CD4-positive, alpha-beta T cell (primary cell): ENCODE results near the gene FOXG1. TPM values are rescaled to one million over a fixed set of nuclear protein-coding genes. Genes with fewer than 3 reads are reported as not detected.

Experiments
- ATAC-seq: fragments of 200-7000 bp; cut with Tn5 transposase; one replicate; pipeline ENCODE4 v1.10.0; 2022; ENCODE audit warnings: mild to moderate bottlenecking; ENCODE audit not compliant: poor library complexity
- CTCF ChIA-PET: fragments of 350-600 bp; sonication (Branson Sonifier 250); formaldehyde crosslinking; loops from one replicate; lab custom pipeline; 2021; ENCODE audit warnings: antibody characterized with exemption, inconsistent platforms; lab: Charles Lee
- POLR2A ChIA-PET: fragments of 350-600 bp; sonication (Branson Sonifier 250); formaldehyde crosslinking; loops from one replicate; lab custom pipeline; 2021; ENCODE audit warnings: antibody characterized with exemption, inconsistent platforms; lab: Charles Lee
- DNase-seq, 14 experiments: peaks; one replicate each; pipeline ENCODE4 v3.0.0-alpha.2; 2013 to 2020; ENCODE audit warnings: mixed read lengths in 2 of 14
- H3K27ac ChIP-seq, 2 donors: one replicate each; pipeline versions ENCODE4 v1.5.1 to v1.7.0; 2013; ENCODE audit warnings: low read length in 2 of 2, low read depth in 1 of 2, mild to moderate bottlenecking in 1 of 2
- H3K27me3 ChIP-seq, 2 experiments: 1 replicate in 1 of 2; 2 replicates in 1 of 2; pipeline versions ENCODE4 v1.6.1 to v1.7.0; 2013; ENCODE audit warnings: low read length in 2 of 2, control low read depth in 1 of 2, mild to moderate bottlenecking in 1 of 2, moderate library complexity in 1 of 2; ENCODE audit not compliant: insufficient read depth in 2 of 2, control insufficient read depth in 1 of 2
- H3K36me3 ChIP-seq: one replicate; pipeline ENCODE4 v1.6.1; 2013; ENCODE audit warnings: low read length, control low read depth; ENCODE audit not compliant: insufficient read depth
- H3K4me1 ChIP-seq: one replicate; pipeline ENCODE4 v1.6.1; 2013; ENCODE audit warnings: low read length, control low read depth; ENCODE audit not compliant: insufficient read depth
- H3K4me3 ChIP-seq: one replicate; pipeline ENCODE4 v1.5.1; 2013; ENCODE audit warnings: mild to moderate bottlenecking, low read length, moderate library complexity
- H3K9me3 ChIP-seq, 2 experiments: 1 replicate in 1 of 2; 2 replicates in 1 of 2; pipeline versions ENCODE4 v1.6.1 to v1.7.0; 2013; ENCODE audit warnings: low read length in 2 of 2, mild to moderate bottlenecking in 2 of 2, control low read depth in 1 of 2, moderate library complexity in 1 of 2; ENCODE audit not compliant: control insufficient read depth in 1 of 2, insufficient read depth in 1 of 2
- H3K27ac Mint-ChIP-seq: one replicate; pipeline ENCODE4 v1.8.0; 2020; ENCODE audit warnings: mixed read lengths
- H3K27me3 Mint-ChIP-seq: one replicate; pipeline ENCODE4 v1.8.0; 2021; ENCODE audit warnings: mixed read lengths
- H3K36me3 Mint-ChIP-seq: one replicate; pipeline ENCODE4 v1.8.0; 2021; ENCODE audit warnings: low read depth, mixed read lengths
- H3K4me1 Mint-ChIP-seq: one replicate; pipeline ENCODE4 v1.8.0; 2021; ENCODE audit warnings: low read depth, mixed read lengths
- H3K4me3 Mint-ChIP-seq: one replicate; pipeline ENCODE4 v1.8.0; 2020; ENCODE audit warnings: mild to moderate bottlenecking, mixed read lengths
- H3K9me3 Mint-ChIP-seq: one replicate; pipeline ENCODE4 v1.8.0; 2020; ENCODE audit warnings: mixed read lengths
- intact Hi-C, 2 experiments: fragments of 100-400 bp; cut with DNase I in 1 of 2; cut with micrococcal nuclease in 1 of 2; formaldehyde crosslinking; loops; one replicate each; pipeline versions ENCODE4 v1.15.1 to v1.9.0; 2023 to 2025; cut with DNase I, micrococcal nuclease
- total RNA-seq, 174 experiments: library from RNA in 2 of 174; stranded (reverse) in 2 of 174; gene quantifications; one replicate each; pipeline ENCODE4 v1.2.3 and lab custom pipeline; 2021 to 2026
- TF ChIP-seq, protein P1 (sequence below): fragments of 200-600 bp; IDR thresholded peaks from one replicate; pipeline ENCODE4 v1.8.0; 2022; ENCODE audit warnings: antibody characterized with exemption, mild to moderate bottlenecking

The FOXG1 gene
- total RNA-seq, 2 experiments from 2014 or later, result not detected

- no peaks in the 10 kb centered on the region for H3K4me1 Mint-ChIP-seq
- ATAC-seq (no peak), DNase-seq (no peak)
- no peaks in the 10 kb centered on the region for H3K4me1 ChIP-seq
- intact Hi-C loops, result no loop called here
- TF ChIP-seq, protein P1, sequence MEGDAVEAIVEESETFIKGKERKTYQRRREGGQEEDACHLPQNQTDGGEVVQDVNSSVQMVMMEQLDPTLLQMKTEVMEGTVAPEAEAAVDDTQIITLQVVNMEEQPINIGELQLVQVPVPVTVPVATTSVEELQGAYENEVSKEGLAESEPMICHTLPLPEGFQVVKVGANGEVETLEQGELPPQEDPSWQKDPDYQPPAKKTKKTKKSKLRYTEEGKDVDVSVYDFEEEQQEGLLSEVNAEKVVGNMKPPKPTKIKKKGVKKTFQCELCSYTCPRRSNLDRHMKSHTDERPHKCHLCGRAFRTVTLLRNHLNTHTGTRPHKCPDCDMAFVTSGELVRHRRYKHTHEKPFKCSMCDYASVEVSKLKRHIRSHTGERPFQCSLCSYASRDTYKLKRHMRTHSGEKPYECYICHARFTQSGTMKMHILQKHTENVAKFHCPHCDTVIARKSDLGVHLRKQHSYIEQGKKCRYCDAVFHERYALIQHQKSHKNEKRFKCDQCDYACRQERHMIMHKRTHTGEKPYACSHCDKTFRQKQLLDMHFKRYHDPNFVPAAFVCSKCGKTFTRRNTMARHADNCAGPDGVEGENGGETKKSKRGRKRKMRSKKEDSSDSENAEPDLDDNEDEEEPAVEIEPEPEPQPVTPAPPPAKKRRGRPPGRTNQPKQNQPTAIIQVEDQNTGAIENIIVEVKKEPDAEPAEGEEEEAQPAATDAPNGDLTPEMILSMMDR, result no peak
- H3K27ac Mint-ChIP-seq, result no peak overlapping the region
- H3K36me3 ChIP-seq, result no peaks in the 10 kb centered on the region
- H3K27ac ChIP-seq, result no peak overlapping the region
- ChIA-PET POLR2A (no interaction called here), CTCF (no interaction called here)
- peaks cover 8% of the 10 kb centered on the region for H3K9me3 Mint-ChIP-seq
- H3K27me3 Mint-ChIP-seq, result peaks cover 94% of the 10 kb centered on the region
- H3K27me3 ChIP-seq, result peaks cover 26 to 44% of the 10 kb centered on the region in 2 experiments
- H3K4me3 Mint-ChIP-seq, result no peak overlapping the region
- peaks cover 12 to 19% of the 10 kb centered on the region in 2 experiments for H3K9me3 ChIP-seq
- no peak overlapping the region for H3K4me3 ChIP-seq
- H3K36me3 Mint-ChIP-seq, result no peaks in the 10 kb centered on the region
These were observed 11.0 kb downstream of the FOXG1 start for GRCh38 chr14:28777471-28778137.

GRCh38 chr14:28778138-28779117 lies 11.8 kb downstream of the FOXG1 start:
- TF ChIP-seq, protein P1, result no peak
- ATAC-seq, result no peak
- DNase-seq, result no peak
- no peak overlapping the region for H3K4me3 Mint-ChIP-seq
- no peak overlapping the region for H3K27ac Mint-ChIP-seq
- CTCF ChIA-PET, result no interaction called here
- POLR2A ChIA-PET, result no interaction called here
- no peaks in the 10 kb centered on the region for H3K4me1 Mint-ChIP-seq
- no peaks in the 10 kb centered on the region for H3K36me3 Mint-ChIP-seq
- intact Hi-C loops, result no loop called here
- Histone ChIP-seq H3K27me3 (peaks cover 22 to 37% of the 10 kb centered on the region in 2 experiments), H3K4me1 (no peaks in the 10 kb centered on the region), H3K36me3 (no peaks in the 10 kb centered on the region), H3K4me3 (no peak overlapping the region), H3K9me3 (peaks cover 8 to 19% of the 10 kb centered on the region in 2 experiments), H3K27ac (no peak overlapping the region)
- H3K27me3 Mint-ChIP-seq, result peaks cover 94% of the 10 kb centered on the region
- H3K9me3 Mint-ChIP-seq, result peaks cover 6% of the 10 kb centered on the region

GRCh38 chr14:28779456-28779855 lies 12.9 kb downstream of the FOXG1 start:
- Histone ChIP-seq H3K27ac (no peak overlapping the region), H3K4me1 (no peaks in the 10 kb centered on the region), H3K27me3 (peaks cover 19 to 31% of the 10 kb centered on the region in 2 experiments), H3K4me3 (no peak overlapping the region), H3K9me3 (peaks cover 0 to 9% of the 10 kb centered on the region in 2 experiments), H3K36me3 (no peaks in the 10 kb centered on the region)
- no peak for ATAC-seq
- TF ChIP-seq, protein P1, result no peak
- Mint-ChIP-seq H3K4me3 (no peak overlapping the region), H3K27me3 (peaks cover 94% of the 10 kb centered on the region), H3K27ac (no peak overlapping the region), H3K9me3 (peaks cover 5% of the 10 kb centered on the region), H3K36me3 (no peaks in the 10 kb centered on the region), H3K4me1 (peaks cover 3% of the 10 kb centered on the region)
- DNase-seq, result no peak
- ChIA-PET CTCF (no interaction called here), POLR2A (no interaction called here)
- intact Hi-C loops, result no loop called here
